HepG2 (cell line): ENCODE results near the gene SLC25A27. TPM values are rescaled to one million over a fixed set of nuclear protein-coding genes. Genes with fewer than 3 reads are reported as not detected.

ENCODE experiments used
- ATAC-seq: fragments of 200-7000 bp; cut with Tn5 transposase; 3 replicates; pipeline ENCODE4 v1.9.1; 2020; ENCODE audit warnings: mild to moderate bottlenecking, moderate library complexity
- BruUV-seq: library from RNA; stranded (reverse); fragments of 400-500 nt; replicated peaks from 2 replicates; lab custom pipeline; 2021; lab: Mats Ljungman, UMichigan
- CTCF ChIA-PET: fragments of 300-600 bp; formaldehyde crosslinking; extraction: SDS; loops from one replicate; lab custom pipeline; 2021; ENCODE audit warnings: low total read pairs, inconsistent platforms, low intra/inter-chr PET ratio; lab: Yijun Ruan, JAX
- POLR2A ChIA-PET: fragments of 350-600 bp; sonication (Branson Sonifier 250); formaldehyde crosslinking; loops from one replicate; lab custom pipeline; 2020; ENCODE audit warnings: antibody characterized with exemption, inconsistent platforms; lab: Yijun Ruan, JAX
- DNase-seq: peaks from one replicate; pipeline ENCODE4 v3.0.0-alpha.2; 2015; ENCODE audit warnings: low spot score
- FAIRE-seq: peaks from 3 replicates; lab custom pipeline; 2011; peaks lifted over from hg19 to GRCh38; lab: Jason Lieb, UNC
- H2AFZ ChIP-seq: one replicate; pipeline ENCODE4 v1.6.1; 2011; ENCODE audit warnings: low read length, inconsistent platforms
- H3K27ac ChIP-seq: fragments of 300-600 bp; 3 replicates; pipeline ENCODE4 v1.8.0; 2011; ENCODE audit warnings: mixed run types, mild to moderate bottlenecking, mixed read lengths, low read length, inconsistent platforms; ENCODE audit not compliant: insufficient read depth; ENCODE audit errors: extremely low read length
- H3K27me3 ChIP-seq, 2 experiments: fragments of 200-600 bp in 1 of 2; 2 replicates in 1 of 2; 3 replicates in 1 of 2; pipeline versions ENCODE4 v1.6.0 to v1.8.0; 2011; ENCODE audit warnings: low read length in 2 of 2, mild to moderate bottlenecking in 2 of 2, moderate library complexity in 2 of 2, inconsistent platforms in 1 of 2; ENCODE audit not compliant: insufficient read depth in 2 of 2, control insufficient read depth in 1 of 2
- H3K36me3 ChIP-seq, 2 experiments: fragments of 200-600 bp in 1 of 2; replicated peaks in 1 of 2; 2 replicates in 1 of 2; 3 replicates in 1 of 2; pipeline versions ENCODE4 v1.5.1 to v1.8.0; 2011; ENCODE audit warnings: low read length in 2 of 2, inconsistent platforms in 1 of 2; ENCODE audit not compliant: insufficient read depth in 2 of 2, control insufficient read depth in 1 of 2
- H3K4me1 ChIP-seq: 2 replicates; pipeline ENCODE4 v1.5.1; 2012; ENCODE audit warnings: low read length, inconsistent platforms; ENCODE audit not compliant: insufficient read depth
- H3K4me2 ChIP-seq: 2 replicates; pipeline ENCODE4 v1.6.0; 2011; ENCODE audit warnings: low read depth, low read length, inconsistent platforms
- H3K4me3 ChIP-seq, 3 experiments: fragments of 200-600 bp in 1 of 3; sonication (generic), shearing (Covaris generic) in 1 of 3; replicated peaks in 1 of 3; 2 replicates each; pipeline ENCODE4 v1.5.1; 2011 to 2016; ENCODE audit warnings: low read length in 3 of 3, inconsistent platforms in 2 of 3, low read depth in 2 of 3, mild to moderate bottlenecking in 2 of 3, control low read depth in 1 of 3, mixed read lengths in 1 of 3; ENCODE audit not compliant: insufficient read depth in 1 of 3
- H3K79me2 ChIP-seq: one replicate; pipeline ENCODE4 v1.6.1; 2011; ENCODE audit warnings: low read length, inconsistent platforms; ENCODE audit not compliant: insufficient read depth
- H3K9ac ChIP-seq: 2 replicates; pipeline ENCODE4 v1.6.0; 2011; ENCODE audit warnings: mild to moderate bottlenecking, low read depth, low read length, inconsistent platforms; ENCODE audit not compliant: insufficient read depth
- H3K9me3 ChIP-seq: 2 replicates; pipeline ENCODE4 v1.5.1; 2012; ENCODE audit warnings: mild to moderate bottlenecking, low read length
- H4K20me1 ChIP-seq: 2 replicates; pipeline ENCODE4 v1.6.0; 2011; ENCODE audit warnings: inconsistent platforms, mild to moderate bottlenecking, low read length, moderate library complexity; ENCODE audit not compliant: insufficient read depth
- FOXJ3 ChIP-seq: sonication (generic); formaldehyde crosslinking; IDR thresholded peaks from 2 replicates; pipeline ENCODE4 v1.4.0; 2020; ENCODE audit warnings: missing genetic modification reagents, mild to moderate bottlenecking, borderline replicate concordance
- MAFG ChIP-seq: sonication (generic); formaldehyde crosslinking; IDR thresholded peaks from 2 replicates; pipeline ENCODE4 v1.5.1; 2020; ENCODE audit warnings: mild to moderate bottlenecking, missing genetic modification reagents
- SMAD3 ChIP-seq: sonication (generic); formaldehyde crosslinking; IDR thresholded peaks from 2 replicates; pipeline ENCODE4 v1.4.0; 2020; ENCODE audit warnings: missing genetic modification reagents
- SNAPC5 ChIP-seq: sonication (generic); formaldehyde crosslinking; IDR thresholded peaks from 2 replicates; pipeline ENCODE4 v1.8.1; 2023; ENCODE audit warnings: mild to moderate bottlenecking, missing genetic modification reagents, borderline replicate concordance
- THAP9 ChIP-seq: sonication (generic); formaldehyde crosslinking; IDR thresholded peaks from 2 replicates; pipeline ENCODE4; 2020; ENCODE audit warnings: missing genetic modification reagents, mild to moderate bottlenecking, borderline replicate concordance
- ZBTB2 ChIP-seq: sonication (generic); formaldehyde crosslinking; IDR thresholded peaks from 2 replicates; pipeline ENCODE4 v1.8.0; 2022; ENCODE audit warnings: low read depth, missing genetic modification reagents
- ZFY ChIP-seq: sonication (generic); formaldehyde crosslinking; IDR thresholded peaks from 2 replicates; pipeline ENCODE4 v1.4.0; 2020; ENCODE audit warnings: missing genetic modification reagents
- ZNF136 ChIP-seq: sonication (generic); formaldehyde crosslinking; IDR thresholded peaks from 2 replicates; pipeline ENCODE4 v1.8.1; 2022; ENCODE audit warnings: low read depth, mild to moderate bottlenecking, moderate library complexity, missing genetic modification reagents
- ZNF331 ChIP-seq: sonication (generic); formaldehyde crosslinking; IDR thresholded peaks from 2 replicates; pipeline ENCODE4 v1.4.0; 2020; ENCODE audit warnings: missing genetic modification reagents
- ZNF468 ChIP-seq: sonication (generic); formaldehyde crosslinking; IDR thresholded peaks from 2 replicates; pipeline ENCODE4 v1.8.0; 2022; ENCODE audit warnings: mild to moderate bottlenecking, moderate library complexity, missing genetic modification reagents
- ZNF558 ChIP-seq: sonication (generic); formaldehyde crosslinking; IDR thresholded peaks from 2 replicates; pipeline ENCODE4 v1.9.0; 2022; ENCODE audit warnings: mild to moderate bottlenecking, missing genetic modification reagents, borderline replicate concordance
- ZNF776 ChIP-seq: sonication (generic); formaldehyde crosslinking; IDR thresholded peaks from 2 replicates; pipeline ENCODE4 v1.4.0; 2020; ENCODE audit warnings: mild to moderate bottlenecking, missing genetic modification reagents
- ZNF839 ChIP-seq: sonication (generic); formaldehyde crosslinking; IDR thresholded peaks from 2 replicates; pipeline ENCODE4 v1.4.0; 2020; ENCODE audit warnings: missing genetic modification reagents, mild to moderate bottlenecking, borderline replicate concordance
- ZSCAN30 ChIP-seq: sonication (generic); formaldehyde crosslinking; IDR thresholded peaks from 2 replicates; pipeline ENCODE4 v1.5.0; 2020; ENCODE audit warnings: mild to moderate bottlenecking, missing genetic modification reagents
- in situ Hi-C: cut with HindIII; loops from 2 replicates; pipeline ENCODE4 v1.10.0; 2017; ENCODE audit warnings: low pct_unique_long_range_greater_than_20kb; ENCODE audit not compliant: extremely low pct_ligation_motif_present
- intact Hi-C: fragments of 100-400 bp; cut with micrococcal nuclease; formaldehyde crosslinking; loops from one replicate; pipeline ENCODE4 v1.10.0; 2022; ENCODE audit not compliant: unreplicated experiment
- polyA plus RNA-seq, 8 experiments: library from polyadenylated mRNA; depleted of rRNA in 3 of 8; stranded (reverse) in 7 of 8; unstranded in 1 of 8; fragments of >200 nt; fragmentation: Illumina TruSeq in 4 of 8; extraction: Trizol in 4 of 8; gene quantifications; 2 replicates each; pipeline versions ENCODE4 v1.2.1 to v1.2.3, GENCODE V29; 2011 to 2016; ENCODE audit warnings: low read depth in 4 of 8, missing spikeins in 1 of 8, mixed read lengths in 1 of 8; ENCODE audit not compliant: insufficient read depth in 1 of 8
- total RNA-seq, 5 experiments: library from RNA; depleted of rRNA; stranded (reverse); fragments of >200 nt; fragmentation: Illumina TruSeq; extraction: Trizol; gene quantifications; 2 replicates each; pipeline ENCODE4 v1.2.3, GENCODE V29; 2016; ENCODE audit warnings: low read depth in 1 of 5

The SLC25A27 gene
- total and polyA plus RNA-seq, 2 of the 13 experiments (the other 11 are each of a cell fraction or from before 2014, with no cell fraction given), result 0.46 to 1.3 TPM

DNA sequence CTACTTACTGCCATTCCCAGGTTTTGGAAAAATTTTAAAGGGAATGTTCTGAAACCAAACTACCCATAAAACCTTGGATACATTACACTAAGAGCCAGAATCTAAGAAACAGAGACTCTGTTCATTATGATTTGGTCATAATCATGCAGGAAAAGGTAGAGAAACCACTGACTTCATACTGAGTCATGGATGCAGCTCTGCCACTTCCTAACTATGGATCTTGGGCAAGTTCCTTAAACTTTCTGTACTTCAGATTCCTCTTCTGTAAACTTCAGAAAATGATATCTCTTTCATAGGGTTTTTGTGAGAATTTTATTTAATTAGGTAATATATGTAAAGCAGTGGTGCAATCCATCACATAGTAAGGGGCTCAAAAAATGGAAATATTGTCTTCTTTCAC is 62.4 kb downstream of the SLC25A27 start:
- no peaks in the 10 kb centered on the region for H3K4me1 ChIP-seq
- in situ Hi-C loops, result no loop called here
- BruUV-seq, result no TSS peak
- H4K20me1 ChIP-seq, result no peaks in the 10 kb centered on the region
- no peak for DNase-seq
- ATAC-seq, result no peak
- ChIA-PET POLR2A (no interaction called here), CTCF (no interaction called here)
- no peak overlapping the region for H3K4me2 ChIP-seq
- H3K9me3 ChIP-seq, result no peaks in the 10 kb centered on the region
- H3K9ac ChIP-seq, result no peak overlapping the region
- H3K36me3 ChIP-seq, result no peaks in the 10 kb centered on the region
- no peak overlapping the region for H3K4me3 ChIP-seq
- intact Hi-C loops, result no loop called here
- no peak overlapping the region for H2AFZ ChIP-seq
- H3K27ac ChIP-seq, result no peak overlapping the region
- H3K79me2 ChIP-seq, result no peaks in the 10 kb centered on the region
- TF ChIP-seq ZBTB2 (CRISPR knock-in tag) (no peak), ZNF839 (CRISPR knock-in tag) (no peak), FOXJ3 (no peak), ZNF136 (no peak), MAFG (no peak), THAP9 (CRISPR knock-in tag) (no peak), ZSCAN30 (CRISPR knock-in tag) (no peak), ZNF558 (CRISPR knock-in tag) (no peak), ZNF468 (CRISPR knock-in tag) (no peak), ZNF776 (CRISPR knock-in tag) (no peak), SMAD3 (CRISPR knock-in tag) (no peak), ZNF331 (no peak), SNAPC5 (CRISPR knock-in tag) (no peak), ZFY (no peak)
- FAIRE-seq, result no peak
- H3K27me3 ChIP-seq, result no peaks in the 10 kb centered on the region
